Coronary artery (tissue), 2 donors: ENCODE results near the gene HABP4.
A peak's percentile ranks its signal among the peaks of the same experiment; 100 is the strongest.

Experiments used
- DNase-seq: peaks from one replicate; pipeline ENCODE4 v3.0.0-alpha.2; 2017; ENCODE audit warnings: low spot score
- H3K27ac ChIP-seq, 2 donors: fragments of 200-600 bp; sonication (generic); one replicate each; pipeline ENCODE4 v1.5.1; 2016 to 2019
- H3K4me3 ChIP-seq: fragments of 200-600 bp; sonication (generic); 2 replicates; pipeline ENCODE4 v1.5.1; 2016; ENCODE audit warnings: mild to moderate bottlenecking, moderate library complexity
- CTCF ChIP-seq: fragments of 200-600 bp; sonication (generic); IDR thresholded peaks from one replicate; pipeline ENCODE4 v1.5.1; 2019; ENCODE audit warnings: antibody characterized with exemption

HABP4 gene

DNA sequence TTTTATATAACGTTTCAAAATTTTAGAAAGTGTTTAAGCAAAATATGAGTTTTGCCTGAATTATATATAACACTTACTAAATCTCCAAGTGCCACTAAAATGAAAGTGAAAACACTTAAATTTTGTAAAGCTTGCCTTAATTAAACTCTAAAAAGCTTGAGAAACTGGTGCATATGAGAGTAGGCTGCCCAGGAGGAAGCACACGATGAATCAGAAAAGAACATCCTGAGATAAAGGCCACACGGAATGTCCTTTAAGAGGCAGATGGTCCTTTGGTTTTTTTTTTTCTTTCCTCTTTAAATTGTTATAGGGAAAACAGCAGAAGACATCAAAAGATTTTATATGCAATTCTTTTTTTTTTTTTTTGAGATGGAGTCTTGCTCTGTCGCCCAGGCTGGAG, 60.3 kb downstream of the HABP4 start:
- DNase-seq = no peak
- Histone ChIP-seq H3K27ac (peak overlapping the region in 1 of 2 donors; percentile 6), H3K4me3 (no peak overlapping the region)
- no peak for TF ChIP-seq CTCF

DNA sequence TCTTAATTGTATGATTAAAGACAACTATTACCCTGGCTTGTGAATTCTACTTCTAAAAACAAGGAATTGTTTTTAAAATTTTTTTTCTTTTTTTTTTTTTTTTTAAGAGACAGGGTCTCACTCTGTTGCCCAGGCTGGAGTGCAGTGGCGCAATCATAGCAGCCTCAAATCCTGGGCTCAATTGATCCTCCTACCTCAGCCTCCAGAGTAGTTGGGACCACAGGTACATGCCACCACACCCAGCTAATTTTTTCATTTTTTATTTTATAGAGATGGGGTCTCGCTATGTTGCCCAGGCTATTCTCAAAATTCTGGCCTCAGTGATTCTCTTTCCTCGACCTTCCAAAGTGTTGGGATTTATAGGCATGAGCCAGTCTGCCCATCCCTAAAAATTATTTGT, 62.3 kb downstream of the HABP4 start:
- Histone ChIP-seq H3K27ac (peak overlapping the region in 1 of 2 donors; percentile 8), H3K4me3 (no peak overlapping the region)
- no peak for DNase-seq
- TF ChIP-seq CTCF = no peak

- no peak for DNase-seq
- no peak for TF ChIP-seq CTCF
- Histone ChIP-seq H3K4me3 (peak overlapping the region; percentile 1), H3K27ac (peak overlapping the region; percentile 75 to 90)
These were observed 63.7 kb downstream of the HABP4 start for GRCh38 chr9:96513622-96514021.

GRCh38 chr9:96514108-96514799, 64.3 kb downstream of the HABP4 start:
- DNase-seq = no peak
- H3K4me3 ChIP-seq = peak overlapping the region; percentile 20
- peak overlapping the region; percentile 75 to 90 for H3K27ac ChIP-seq

GRCh38 chr9:96514800-96515158, 64.8 kb downstream of the HABP4 start:
- DNase-seq = no peak
- no peak for TF ChIP-seq CTCF
- peak overlapping the region; percentile 20 for H3K4me3 ChIP-seq
- H3K27ac ChIP-seq = peak overlapping the region; percentile 75 to 90

More at GRCh38 chr9:96514108-96514799, 64.3 kb downstream of the HABP4 start:
- TF ChIP-seq CTCF = no peak

- Histone ChIP-seq H3K27ac (peak overlapping the region; percentile 75 to 90), H3K4me3 (peak overlapping the region; percentile 36)
- TF ChIP-seq CTCF = no peak
These were observed 65.9 kb downstream of the HABP4 start for GRCh38 chr9:96515621-96516470.

More at GRCh38 chr9:96515621-96516470, 65.9 kb downstream of the HABP4 start:
- DNase-seq = no peak
